Activated B cell treated with CpG ODN at 0.5 μM for 24 hours (primary cell): ENCODE results near the gene LRGUK. TPM values are rescaled to one million over a fixed set of nuclear protein-coding genes. Genes with fewer than 3 reads are reported as not detected.

Experiments used
- ATAC-seq: fragments of 200-7000 bp; cut with Tn5 transposase; one replicate; pipeline ENCODE4 v1.10.0; 2021; ENCODE audit warnings: low read depth, mild to moderate bottlenecking, moderate library complexity
- CTCF ChIA-PET: fragments of 350-600 bp; sonication (Branson Sonifier 250); formaldehyde crosslinking; loops from one replicate; lab custom pipeline; 2021; ENCODE audit warnings: antibody characterized with exemption; lab: Charles Lee
- POLR2A ChIA-PET: fragments of 350-600 bp; sonication (Branson Sonifier 250); formaldehyde crosslinking; loops from one replicate; lab custom pipeline; 2021; ENCODE audit warnings: antibody characterized with exemption; lab: Charles Lee
- DNase-seq: peaks from one replicate; pipeline ENCODE4 v3.0.0; 2022
- H3K27ac Mint-ChIP-seq: one replicate; pipeline ENCODE4 v1.8.0; 2020; ENCODE audit warnings: mixed read lengths
- H3K27me3 Mint-ChIP-seq: one replicate; pipeline ENCODE4 v1.8.0; 2021; ENCODE audit warnings: mixed read lengths
- H3K36me3 Mint-ChIP-seq: one replicate; pipeline ENCODE4 v1.8.0; 2021; ENCODE audit warnings: low read depth, mixed read lengths
- H3K4me1 Mint-ChIP-seq: one replicate; pipeline ENCODE4 v1.8.0; 2021; ENCODE audit warnings: mixed read lengths
- H3K4me3 Mint-ChIP-seq: one replicate; pipeline ENCODE4 v1.8.0; 2020; ENCODE audit warnings: mild to moderate bottlenecking, mixed read lengths
- H3K9me3 Mint-ChIP-seq: one replicate; pipeline ENCODE4 v1.8.0; 2020; ENCODE audit warnings: mixed read lengths
- intact Hi-C: fragments of 100-400 bp; cut with micrococcal nuclease; formaldehyde crosslinking; loops from one replicate; pipeline ENCODE4 v1.15.1; 2024
- total RNA-seq: library from RNA; stranded (reverse); gene quantifications from 2 replicates; pipeline ENCODE4 v1.2.3, GENCODE V29; 2022
- TF ChIP-seq, protein P1 (sequence below): fragments of 200-600 bp; IDR thresholded peaks from one replicate; pipeline ENCODE4 v1.8.0; 2022; ENCODE audit warnings: antibody characterized with exemption, mild to moderate bottlenecking

LRGUK gene
- total RNA-seq, 1 donor from 2014 or later: 1.0 TPM

DNA sequence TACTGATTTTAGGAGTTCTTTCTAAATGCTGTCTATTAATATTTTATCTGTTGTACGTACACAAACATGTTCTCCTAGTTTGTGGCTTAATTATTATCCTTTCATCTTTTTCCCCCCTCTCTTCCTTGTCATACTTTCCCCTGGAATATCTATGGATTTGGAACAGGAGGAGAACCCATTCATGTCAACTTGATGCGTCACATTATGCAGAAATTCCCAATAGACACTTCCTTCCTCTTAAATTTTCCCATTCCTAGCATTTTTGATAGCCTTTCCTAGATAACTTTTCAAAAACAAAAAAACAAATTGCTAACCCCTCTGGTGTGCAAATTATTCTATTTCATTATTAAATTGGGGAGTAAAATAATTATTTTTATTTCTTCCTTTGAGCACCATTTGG is 153.4 kb downstream of the LRGUK start:
- POLR2A ChIA-PET: no interaction called here
- Mint-ChIP-seq H3K27ac (no peak overlapping the region), H3K9me3 (no peaks in the 10 kb centered on the region), H3K4me3 (no peak overlapping the region), H3K4me1 (no peaks in the 10 kb centered on the region), H3K36me3 (no peaks in the 10 kb centered on the region), H3K27me3 (peaks cover 40% of the 10 kb centered on the region)
- CTCF ChIA-PET: no interaction called here
- intact Hi-C loops: no loop called here
- TF ChIP-seq, protein P1, sequence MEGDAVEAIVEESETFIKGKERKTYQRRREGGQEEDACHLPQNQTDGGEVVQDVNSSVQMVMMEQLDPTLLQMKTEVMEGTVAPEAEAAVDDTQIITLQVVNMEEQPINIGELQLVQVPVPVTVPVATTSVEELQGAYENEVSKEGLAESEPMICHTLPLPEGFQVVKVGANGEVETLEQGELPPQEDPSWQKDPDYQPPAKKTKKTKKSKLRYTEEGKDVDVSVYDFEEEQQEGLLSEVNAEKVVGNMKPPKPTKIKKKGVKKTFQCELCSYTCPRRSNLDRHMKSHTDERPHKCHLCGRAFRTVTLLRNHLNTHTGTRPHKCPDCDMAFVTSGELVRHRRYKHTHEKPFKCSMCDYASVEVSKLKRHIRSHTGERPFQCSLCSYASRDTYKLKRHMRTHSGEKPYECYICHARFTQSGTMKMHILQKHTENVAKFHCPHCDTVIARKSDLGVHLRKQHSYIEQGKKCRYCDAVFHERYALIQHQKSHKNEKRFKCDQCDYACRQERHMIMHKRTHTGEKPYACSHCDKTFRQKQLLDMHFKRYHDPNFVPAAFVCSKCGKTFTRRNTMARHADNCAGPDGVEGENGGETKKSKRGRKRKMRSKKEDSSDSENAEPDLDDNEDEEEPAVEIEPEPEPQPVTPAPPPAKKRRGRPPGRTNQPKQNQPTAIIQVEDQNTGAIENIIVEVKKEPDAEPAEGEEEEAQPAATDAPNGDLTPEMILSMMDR: no peak
- ATAC-seq (no peak), DNase-seq (no peak)

DNA sequence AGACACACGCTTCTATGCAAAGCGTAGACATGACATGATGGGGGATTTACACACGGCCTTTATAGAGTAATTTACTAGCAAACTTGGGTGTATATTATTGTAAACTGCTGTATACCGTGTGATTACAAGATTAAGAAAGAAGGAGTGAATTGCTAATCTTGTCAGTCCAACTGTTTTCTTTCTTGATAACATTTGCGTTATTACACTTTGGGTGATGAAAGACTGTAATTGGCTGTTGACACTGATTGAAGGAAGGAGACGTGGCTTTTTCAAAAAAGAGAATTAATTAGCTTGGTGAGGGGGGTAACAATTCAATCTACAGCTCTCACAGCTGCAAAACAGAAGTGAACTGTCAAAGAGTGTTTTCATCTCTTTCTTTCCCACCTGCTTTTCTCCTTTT is 156.9 kb downstream of the LRGUK start:
- Mint-ChIP-seq H3K27me3 (peaks cover 21% of the 10 kb centered on the region), H3K36me3 (no peaks in the 10 kb centered on the region), H3K9me3 (no peaks in the 10 kb centered on the region), H3K4me1 (peaks cover 3% of the 10 kb centered on the region), H3K27ac (no peak overlapping the region), H3K4me3 (no peak overlapping the region)
- ChIA-PET CTCF (no interaction called here), POLR2A (no interaction called here)
- intact Hi-C loops: no loop called here
- ATAC-seq: no peak
- TF ChIP-seq, protein P1: no peak
- DNase-seq: no peak

DNA sequence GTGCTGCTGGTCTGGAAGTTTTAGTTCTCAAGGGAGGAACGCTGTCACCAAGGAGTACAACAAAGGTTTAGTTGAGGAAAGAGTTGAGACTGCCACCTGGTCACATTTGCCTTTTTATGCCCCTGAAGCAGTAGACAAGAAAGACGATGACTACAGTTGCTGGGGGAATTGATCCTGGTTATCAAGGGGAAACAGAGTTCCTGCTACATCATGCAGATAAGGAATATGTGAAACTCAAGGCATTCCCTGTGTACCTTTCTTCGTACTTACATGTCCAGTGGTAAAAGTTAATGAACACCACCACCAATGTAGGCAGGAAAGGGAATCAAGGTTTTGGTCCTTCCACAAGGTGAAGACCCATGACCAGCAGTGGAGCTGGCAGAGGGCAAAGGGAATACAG is 157.8 kb downstream of the LRGUK start:
- no peaks in the 10 kb centered on the region for H3K36me3 Mint-ChIP-seq
- TF ChIP-seq, protein P1: no peak
- POLR2A ChIA-PET: no interaction called here
- peaks cover 14% of the 10 kb centered on the region for H3K27me3 Mint-ChIP-seq
- ATAC-seq (no peak), DNase-seq (no peak)
- no peaks in the 10 kb centered on the region for H3K9me3 Mint-ChIP-seq
- no peak overlapping the region for H3K27ac Mint-ChIP-seq
- intact Hi-C loops: no loop called here
- H3K4me1 Mint-ChIP-seq: peaks cover 3% of the 10 kb centered on the region
- no peak overlapping the region for H3K4me3 Mint-ChIP-seq
- CTCF ChIA-PET: no interaction called here

DNA sequence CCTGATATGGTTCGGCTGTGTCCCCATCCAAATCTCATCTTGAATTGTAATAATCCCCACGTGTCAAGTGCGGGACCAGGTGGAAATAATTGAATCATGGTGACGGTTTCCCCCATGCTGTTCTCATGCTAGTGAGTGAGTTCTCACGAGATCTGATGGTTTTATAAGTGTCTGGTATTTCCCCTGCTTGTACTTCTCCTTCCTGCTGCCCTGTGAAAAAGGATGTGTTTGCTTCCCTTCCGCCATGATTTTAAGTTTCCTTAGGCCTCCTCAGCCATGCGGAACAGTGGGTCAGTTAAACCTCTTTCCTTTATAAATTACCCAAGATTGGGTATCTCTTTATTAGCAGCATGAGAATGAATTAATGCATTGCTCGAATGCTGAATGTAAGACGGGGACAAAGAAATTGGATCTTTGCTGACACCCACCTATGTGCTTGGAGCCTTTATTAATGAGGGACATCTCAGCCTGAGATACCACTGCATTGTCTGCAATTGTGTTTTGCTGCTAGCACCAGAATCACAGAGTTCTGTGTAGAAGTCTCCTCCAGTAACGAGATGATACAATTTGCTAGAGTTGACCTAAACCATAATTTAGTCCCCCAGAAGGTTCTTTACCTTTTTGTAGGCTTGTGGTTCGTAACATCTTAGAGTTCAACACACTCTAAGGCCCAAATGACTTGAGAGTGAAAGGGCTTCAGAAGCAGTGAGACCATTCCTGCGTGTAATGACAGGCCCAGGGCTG is 160.9 kb downstream of the LRGUK start:
- Mint-ChIP-seq H3K9me3 (no peaks in the 10 kb centered on the region), H3K4me1 (peaks cover 13% of the 10 kb centered on the region), H3K27me3 (no peaks in the 10 kb centered on the region), H3K4me3 (no peak overlapping the region), H3K36me3 (peaks cover under 1% of the 10 kb centered on the region), H3K27ac (no peak overlapping the region)
- intact Hi-C loops: no loop called here
- TF ChIP-seq, protein P1: no peak
- ATAC-seq (no peak), DNase-seq (no peak)
- POLR2A ChIA-PET: no interaction called here
- CTCF ChIA-PET: no interaction called here

DNA sequence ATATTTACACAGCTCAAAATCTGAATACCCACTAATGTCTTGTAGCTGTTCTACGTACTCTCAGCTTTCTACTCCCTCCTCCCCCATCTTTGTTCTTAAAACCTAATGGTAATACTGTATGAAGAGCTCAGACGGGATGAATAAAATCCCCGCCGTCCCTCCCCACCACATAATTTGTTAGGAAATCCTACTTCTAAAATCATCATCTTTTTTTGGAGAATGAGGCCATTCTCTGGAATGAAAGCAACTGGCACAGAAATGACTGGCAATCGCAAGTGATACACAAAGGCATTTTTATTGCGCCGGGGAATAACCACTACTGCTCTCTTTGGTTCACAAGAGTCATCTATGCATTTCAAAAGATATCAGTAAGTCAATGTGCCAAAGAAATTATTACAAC is 162.3 kb downstream of the LRGUK start:
- Mint-ChIP-seq H3K27ac (no peak overlapping the region), H3K27me3 (no peaks in the 10 kb centered on the region)
- intact Hi-C loops: no loop called here

More for the DNA sequence above, 162.3 kb downstream of the LRGUK start:
- TF ChIP-seq, protein P1: no peak
- ChIA-PET POLR2A (no interaction called here), CTCF (no interaction called here)
- H3K9me3 Mint-ChIP-seq: no peaks in the 10 kb centered on the region
- DNase-seq (no peak), ATAC-seq (no peak)
- peaks cover 8% of the 10 kb centered on the region for H3K36me3 Mint-ChIP-seq
- H3K4me1 Mint-ChIP-seq: peaks cover 23% of the 10 kb centered on the region
- H3K4me3 Mint-ChIP-seq: no peak overlapping the region
